ENCODE results near the gene GTF2F2. TPM values are rescaled to one million over a fixed set of nuclear protein-coding genes. Genes with fewer than 3 reads are reported as not detected.

The GTF2F2 gene
- total RNA-seq, 4 donors from 2014 or later, result 24.5 to 35.0 (median 30.5) TPM

GRCh38 chr13:45198041-45198440, 77.7 kb downstream of the GTF2F2 start:
- H3K36me3 ChIP-seq, result no peaks in the 10 kb centered on the region
- H3K4me1 ChIP-seq, result peaks cover 5% of the 10 kb centered on the region
- TF ChIP-seq POLR2AphosphoS5 (IDR thresholded peaks at IDR 0.05) (no peak), CTCF (IDR thresholded peaks at IDR 0.05) (no peak)
- H3K4me3 ChIP-seq, result no peak overlapping the region
- no peak for DNase-seq (ENCODE audit: low spot score in 2 of 2)
- H3K27ac ChIP-seq, result no peak overlapping the region
- WGBS, result 90% methylated on average over 2 of the region's 2 CpGs
- H3K9me3 ChIP-seq, result no peaks in the 10 kb centered on the region
- no peaks in the 10 kb centered on the region for H3K27me3 ChIP-seq

GRCh38 chr13:45198924-45199323, 78.6 kb downstream of the GTF2F2 start:
- H3K4me1 ChIP-seq, result peaks cover 5% of the 10 kb centered on the region
- no peak overlapping the region for H3K27ac ChIP-seq
- no peak for DNase-seq (ENCODE audit: low spot score in 2 of 2)
- TF ChIP-seq EP300 (IDR thresholded peaks at IDR 0.05), result no peak
- TF ChIP-seq POLR2A (IDR thresholded peaks at IDR 0.05), result no peak
- no peak for TF ChIP-seq POLR2AphosphoS5 (IDR thresholded peaks at IDR 0.05)
- TF ChIP-seq CTCF (IDR thresholded peaks at IDR 0.05), result no peak
- H3K4me3 ChIP-seq, result no peak overlapping the region
- H3K9me3 ChIP-seq, result no peaks in the 10 kb centered on the region
- H3K27me3 ChIP-seq, result no peaks in the 10 kb centered on the region
- no peaks in the 10 kb centered on the region for H3K36me3 ChIP-seq
- 78% methylated on average over 3 of the region's 3 CpGs for WGBS

GRCh38 chr13:45199711-45200110, 79.4 kb downstream of the GTF2F2 start:
- Histone ChIP-seq H3K27ac (no peak overlapping the region), H3K9me3 (no peaks in the 10 kb centered on the region), H3K27me3 (no peaks in the 10 kb centered on the region), H3K4me1 (no peaks in the 10 kb centered on the region), H3K4me3 (no peak overlapping the region), H3K36me3 (no peaks in the 10 kb centered on the region)
- 94% methylated on average over 4 of the region's 4 CpGs for WGBS
- no peak for DNase-seq (ENCODE audit: low spot score in 2 of 2)
- TF ChIP-seq POLR2A (IDR thresholded peaks at IDR 0.05) (no peak), EP300 (IDR thresholded peaks at IDR 0.05) (no peak), CTCF (IDR thresholded peaks at IDR 0.05) (no peak), POLR2AphosphoS5 (IDR thresholded peaks at IDR 0.05) (no peak)

- WGBS, result 80% methylated on average over 2 of the region's 2 CpGs
- Histone ChIP-seq H3K27me3 (no peaks in the 10 kb centered on the region), H3K4me3 (no peak within 1 kb of the TSS), H3K27ac (no peak within 1 kb of the TSS), H3K4me1 (no peaks in the 10 kb centered on the region), H3K9me3 (no peaks in the 10 kb centered on the region), H3K36me3 (no peaks in the 10 kb centered on the region)
- no peak for TF ChIP-seq POLR2AphosphoS5 (IDR thresholded peaks at IDR 0.05)
- TF ChIP-seq EP300 (IDR thresholded peaks at IDR 0.05), result no peak
- no peak for TF ChIP-seq CTCF (IDR thresholded peaks at IDR 0.05)
- no peak for TF ChIP-seq POLR2A (IDR thresholded peaks at IDR 0.05)
- no peak for DNase-seq (ENCODE audit: low spot score in 2 of 2)
Measured at GRCh38 chr13:45200701-45201232, 80.5 kb downstream of the GTF2F2 start, which contains the start of gene KCTD4. KCTD4 (minus strand) TSS chr13:45201045; CDS start chr13:45194567, 6,478 bp downstream.

GRCh38 chr13:45205124-45205523, 84.8 kb downstream of the GTF2F2 start:
- TF ChIP-seq POLR2AphosphoS5 (IDR thresholded peaks at IDR 0.05), result no peak
- no peak for TF ChIP-seq POLR2A (IDR thresholded peaks at IDR 0.05)
- TF ChIP-seq EP300 (IDR thresholded peaks at IDR 0.05), result no peak
- no peak for TF ChIP-seq CTCF (IDR thresholded peaks at IDR 0.05)
- Histone ChIP-seq H3K27me3 (no peaks in the 10 kb centered on the region), H3K9me3 (no peaks in the 10 kb centered on the region), H3K4me3 (no peak overlapping the region), H3K27ac (no peak overlapping the region), H3K36me3 (peaks cover 8% of the 10 kb centered on the region), H3K4me1 (peaks cover 19% of the 10 kb centered on the region)
- DNase-seq (ENCODE audit: low spot score in 2 of 2), result no peak
- 87% methylated on average over 5 of the region's 5 CpGs for WGBS
